Lung (tissue), 12 donors: Measurements from ENCODE around the gene EFCAB12. TPM values are rescaled to one million over a fixed set of nuclear protein-coding genes. Genes with fewer than 3 reads are reported as not detected.

Source experiments
- ATAC-seq: fragments of 200-7000 bp; cut with Tn5 transposase; one replicate; pipeline ENCODE4 v1.9.1; 2020; ENCODE audit warnings: moderate number of reproducible peaks; ENCODE audit not compliant: insufficient read depth, low FRiP score
- DNase-seq, 3 donors: peaks; one replicate each; pipeline ENCODE4 v3.0.0-alpha.2; 2013 to 2017
- H3K27ac ChIP-seq, 2 donors: one replicate each; pipeline ENCODE4 v1.5.1; 2013; ENCODE audit warnings: mild to moderate bottlenecking in 2 of 2, moderate library complexity in 2 of 2, control low read depth in 1 of 2, inconsistent platforms in 1 of 2, low read depth in 1 of 2, low read length in 1 of 2
- H3K27me3 ChIP-seq, 3 donors: one replicate each; pipeline ENCODE4 v1.5.1; 2013; ENCODE audit warnings: low read length in 2 of 3; ENCODE audit not compliant: control insufficient read depth in 3 of 3, insufficient read depth in 3 of 3
- H3K36me3 ChIP-seq, 4 donors: one replicate each; pipeline ENCODE4 v1.5.1; 2013; ENCODE audit warnings: low read length in 4 of 4, mild to moderate bottlenecking in 1 of 4, moderate library complexity in 1 of 4; ENCODE audit not compliant: control insufficient read depth in 4 of 4, insufficient read depth in 4 of 4
- H3K4me1 ChIP-seq, 5 donors: one replicate each; pipeline ENCODE4 v1.5.1; 2013; ENCODE audit warnings: low read length in 5 of 5, mild to moderate bottlenecking in 2 of 5, moderate library complexity in 1 of 5; ENCODE audit not compliant: control insufficient read depth in 5 of 5, insufficient read depth in 5 of 5
- H3K4me3 ChIP-seq: one replicate; pipeline ENCODE4 v1.5.1; 2013; ENCODE audit warnings: mild to moderate bottlenecking, control low read depth, moderate library complexity
- H3K9ac ChIP-seq, 2 donors: one replicate each; pipeline ENCODE4 v1.5.1; 2013; ENCODE audit warnings: low read length in 2 of 2, control low read depth in 1 of 2; ENCODE audit not compliant: insufficient read depth in 1 of 2
- H3K9me3 ChIP-seq, 4 donors: one replicate each; pipeline ENCODE4 v1.5.1; 2013; ENCODE audit warnings: low read length in 3 of 4, mild to moderate bottlenecking in 1 of 4, moderate library complexity in 1 of 4; ENCODE audit not compliant: control insufficient read depth in 4 of 4, insufficient read depth in 3 of 4
- WGBS, 2 donors: extraction: QIAGEN DNeasy Blood & Tissue Kit; methylation state at CpG; one replicate each; pipeline ENCODE4 v1.1.7; 2013; 5-methylcytosine and 5-hydroxymethylcytosine counted together
- polyA plus RNA-seq, 2 donors: library from polyadenylated mRNA; stranded (reverse); fragments of 200-250 nt; gene quantifications; one replicate each; pipeline ENCODE4 v1.2.1, GENCODE V29; 2013
- total RNA-seq, 2 donors: library from RNA; depleted of rRNA in 1 of 2; stranded (reverse); fragments of >200 nt in 1 of 2; gene quantifications; one replicate each; pipeline ENCODE4 v1.2.1, GENCODE V29; 2014 to 2021
- TF ChIP-seq, protein P1 (sequence below): IDR thresholded peaks from 2 replicates; pipeline ENCODE4 v1.5.1; 2012; ENCODE audit warnings: mild to moderate bottlenecking; ENCODE audit errors: control extremely low read depth, extremely low read depth
- donor health status: control.
- donor health status: control.
- donor health status: Bipolar disorder and iron deficiency.
- donor health status: healthy.
- donor health status: DM: yes; HTN: yes; CAD: no.

The EFCAB12 gene
- total and polyA plus RNA-seq, 4 donors = 2.6 to 8.8 (median 3.3) TPM

DNA sequence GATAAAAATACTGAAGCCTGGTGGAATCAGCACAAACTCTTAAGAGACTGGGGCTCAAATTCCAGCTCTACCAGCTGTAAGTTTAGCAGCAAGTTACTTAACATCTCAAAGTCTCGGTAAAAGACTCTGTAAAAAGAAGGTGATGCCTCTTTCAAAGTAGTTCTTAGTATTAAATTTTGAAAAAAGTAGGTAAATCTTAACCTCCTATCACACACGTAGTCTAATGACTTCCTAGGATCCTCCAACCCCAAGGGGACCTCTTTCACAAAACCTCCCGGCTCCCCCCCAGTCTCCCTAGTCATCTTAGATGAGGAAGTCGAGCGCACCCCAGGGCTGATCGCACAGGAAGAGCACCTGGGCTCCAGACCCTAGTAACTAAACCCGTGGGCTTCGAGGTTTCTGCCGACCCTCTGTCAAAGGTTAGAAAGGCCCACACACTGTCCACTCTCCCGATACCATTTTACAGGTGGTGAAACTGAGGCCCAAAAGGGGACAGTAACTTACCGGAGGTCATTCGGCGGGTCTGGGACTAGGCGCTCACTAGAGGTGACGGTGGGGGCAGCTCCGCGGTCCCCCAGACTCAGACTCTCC is 10.9 kb upstream of the EFCAB12 start:
- Histone ChIP-seq H3K9me3 (no peaks in the 10 kb centered on the region), H3K9ac (peak overlapping the region; percentile 58 to 91), H3K27me3 (no peaks in the 10 kb centered on the region), H3K4me1 (peaks cover 5 to 45% (median 18%) of the 10 kb centered on the region in 5 donors), H3K27ac (peak overlapping the region; percentile 84 to 91), H3K36me3 (peaks cover 0 to 14% (median 12%) of the 10 kb centered on the region in 4 donors), H3K4me3 (peak overlapping the region; percentile 90)
- 0 to 1% methylated on average over 17 of the region's 17 CpGs for WGBS, 2 donors
- no peak for ATAC-seq
- peak in 2 of 3 donors; percentile 34 to 45 for DNase-seq
- TF ChIP-seq, protein P1, sequence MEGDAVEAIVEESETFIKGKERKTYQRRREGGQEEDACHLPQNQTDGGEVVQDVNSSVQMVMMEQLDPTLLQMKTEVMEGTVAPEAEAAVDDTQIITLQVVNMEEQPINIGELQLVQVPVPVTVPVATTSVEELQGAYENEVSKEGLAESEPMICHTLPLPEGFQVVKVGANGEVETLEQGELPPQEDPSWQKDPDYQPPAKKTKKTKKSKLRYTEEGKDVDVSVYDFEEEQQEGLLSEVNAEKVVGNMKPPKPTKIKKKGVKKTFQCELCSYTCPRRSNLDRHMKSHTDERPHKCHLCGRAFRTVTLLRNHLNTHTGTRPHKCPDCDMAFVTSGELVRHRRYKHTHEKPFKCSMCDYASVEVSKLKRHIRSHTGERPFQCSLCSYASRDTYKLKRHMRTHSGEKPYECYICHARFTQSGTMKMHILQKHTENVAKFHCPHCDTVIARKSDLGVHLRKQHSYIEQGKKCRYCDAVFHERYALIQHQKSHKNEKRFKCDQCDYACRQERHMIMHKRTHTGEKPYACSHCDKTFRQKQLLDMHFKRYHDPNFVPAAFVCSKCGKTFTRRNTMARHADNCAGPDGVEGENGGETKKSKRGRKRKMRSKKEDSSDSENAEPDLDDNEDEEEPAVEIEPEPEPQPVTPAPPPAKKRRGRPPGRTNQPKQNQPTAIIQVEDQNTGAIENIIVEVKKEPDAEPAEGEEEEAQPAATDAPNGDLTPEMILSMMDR = no peak

DNA sequence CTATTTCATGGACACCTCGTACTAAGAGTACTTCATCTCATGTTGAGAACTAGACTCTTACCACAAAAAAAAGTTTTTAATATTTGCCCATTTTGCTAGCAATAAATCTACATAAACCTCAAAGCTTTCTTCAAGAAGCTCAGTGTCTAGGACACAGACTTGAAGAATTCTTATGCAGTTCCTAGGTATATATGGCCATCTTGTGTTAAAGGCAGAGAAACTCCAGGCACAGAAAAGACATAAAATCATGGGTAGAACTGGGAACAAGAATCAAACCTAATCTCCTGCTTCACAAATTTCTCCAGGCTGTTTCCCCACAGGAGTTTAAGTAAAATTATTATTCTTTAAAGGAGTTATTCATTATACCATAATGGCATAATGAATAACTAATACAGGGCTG is 6.9 kb upstream of the EFCAB12 start:
- peak overlapping the region in 1 of 2 donors; percentile 35 for H3K9ac ChIP-seq

DNA sequence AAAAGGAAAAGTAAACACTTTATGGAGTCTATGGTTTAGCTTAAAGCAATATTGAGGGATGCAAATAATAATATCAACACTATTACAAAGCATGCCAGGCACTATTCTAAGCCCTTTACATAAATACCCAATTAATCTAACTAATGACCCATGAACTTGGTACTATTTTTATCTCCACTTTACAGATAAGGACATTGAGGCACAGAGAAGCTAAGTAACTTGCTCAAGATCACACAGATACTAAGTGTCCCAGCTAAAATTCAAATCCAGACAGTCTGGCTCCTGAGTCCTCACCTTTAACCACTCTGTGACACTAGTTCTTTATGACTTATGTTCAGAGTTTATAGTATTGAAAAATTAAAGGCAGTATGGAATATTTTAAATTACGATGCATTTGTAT is 5.7 kb upstream of the EFCAB12 start:
- ATAC-seq (no peak), DNase-seq (no peak)
- H3K36me3 ChIP-seq = peaks cover 16 to 40% (median 23%) of the 10 kb centered on the region in 4 donors
- H3K4me3 ChIP-seq = no peak overlapping the region
- H3K27me3 ChIP-seq = no peaks in the 10 kb centered on the region
- H3K9ac ChIP-seq = no peak overlapping the region
- TF ChIP-seq, protein P1 = no peak
- no peaks in the 10 kb centered on the region for H3K9me3 ChIP-seq
- H3K27ac ChIP-seq = no peak overlapping the region
- H3K4me1 ChIP-seq = peaks cover 0 to 16% (median 7%) of the 10 kb centered on the region in 5 donors
- 97 to 100% methylated on average over 1 of the region's 1 CpG for WGBS, 2 donors

More for the DNA sequence above, 6.9 kb upstream of the EFCAB12 start:
- Histone ChIP-seq H3K4me1 (peaks cover 0 to 16% (median 6%) of the 10 kb centered on the region in 5 donors), H3K27ac (no peak overlapping the region), H3K27me3 (no peaks in the 10 kb centered on the region), H3K9me3 (no peaks in the 10 kb centered on the region), H3K4me3 (no peak overlapping the region), H3K36me3 (peaks cover 13 to 40% (median 27%) of the 10 kb centered on the region in 4 donors)
- DNase-seq (no peak), ATAC-seq (no peak)
- 63 to 84% methylated on average over 1 of the region's 1 CpG for WGBS, 2 donors
- TF ChIP-seq, protein P1 = no peak
